Measurements from ENCODE around the gene REV3L.
"Not testable (repeated sequence)": the region's sequence is repeated elsewhere in the genome, so short reads cannot be mapped to it uniquely, and the experiment has no call there.

REV3L gene

GRCh38 chr6:111490067-111490466 is 7.0 kb upstream of the REV3L start:
- no peak for FAIRE-seq

GRCh38 chr6:111487661-111488060 is 4.6 kb upstream of the REV3L start:
- no peak for FAIRE-seq

GRCh38 chr6:111486921-111487320 is 3.9 kb upstream of the REV3L start:
- no peak for FAIRE-seq

DNA sequence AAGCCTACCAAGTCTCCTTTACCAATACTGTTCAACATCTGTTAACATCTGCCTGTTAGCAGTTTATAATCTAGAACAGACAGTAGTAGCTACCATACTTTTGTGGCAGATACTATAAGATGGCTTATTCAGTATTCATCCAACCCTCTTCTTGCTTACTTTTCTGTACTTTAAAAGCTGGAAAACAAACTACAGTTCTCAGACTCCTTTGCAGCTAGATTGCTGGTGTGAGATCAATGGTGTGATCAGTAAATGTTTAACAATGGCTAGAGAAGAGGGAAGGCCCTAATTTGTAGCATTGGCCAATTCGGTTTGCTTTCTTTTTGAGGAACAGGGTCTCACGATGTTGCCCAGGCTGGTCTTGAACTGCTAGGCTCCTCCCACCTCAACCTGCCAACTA is 3.5 kb upstream of the REV3L start:
- no peak for FAIRE-seq

GRCh38 chr6:111485342-111485741 is 2.3 kb upstream of the REV3L start:
- FAIRE-seq, result peak; percentile 38

- FAIRE-seq, result no peak
These were observed 1.6 kb upstream of the REV3L start for GRCh38 chr6:111484633-111484930.

GRCh38 chr6:111483736-111484632 is 966 bp upstream of the REV3L start:
- no peak for FAIRE-seq

GRCh38 chr6:111482188-111482958 is 645 bp downstream of the REV3L start:
- FAIRE-seq, result no peak

- FAIRE-seq, result no peak
These were observed 1.2 kb downstream of the REV3L start for GRCh38 chr6:111481836-111482187.

GRCh38 chr6:111480988-111481822 is 1.8 kb downstream of the REV3L start:
- peak; percentile 85 for FAIRE-seq

- no peak for FAIRE-seq
These were observed 4.3 kb downstream of the REV3L start for GRCh38 chr6:111478749-111479148.

DNA sequence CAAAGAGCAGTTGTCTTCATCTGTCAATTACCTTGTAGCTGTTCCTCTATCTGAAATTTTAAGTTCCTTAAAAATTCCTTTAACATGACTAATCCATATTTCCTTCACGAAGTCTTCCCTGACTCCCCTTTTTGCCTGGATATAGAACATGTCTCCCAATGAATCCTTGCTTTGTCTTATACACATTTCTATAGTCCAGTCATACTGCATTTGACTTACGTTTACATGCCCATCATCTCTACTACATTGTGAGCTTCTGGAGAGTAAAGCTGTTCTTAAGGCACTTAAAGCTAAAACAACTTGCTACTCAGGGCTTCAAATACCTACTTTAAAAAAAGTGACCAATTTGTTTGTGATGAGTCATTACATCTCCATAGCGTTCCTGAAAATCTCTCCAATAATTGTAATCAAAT is 4.9 kb downstream of the REV3L start:
- FAIRE-seq, result no peak

GRCh38 chr6:111477481-111477938 is 5.5 kb downstream of the REV3L start:
- FAIRE-seq, result no peak

DNA sequence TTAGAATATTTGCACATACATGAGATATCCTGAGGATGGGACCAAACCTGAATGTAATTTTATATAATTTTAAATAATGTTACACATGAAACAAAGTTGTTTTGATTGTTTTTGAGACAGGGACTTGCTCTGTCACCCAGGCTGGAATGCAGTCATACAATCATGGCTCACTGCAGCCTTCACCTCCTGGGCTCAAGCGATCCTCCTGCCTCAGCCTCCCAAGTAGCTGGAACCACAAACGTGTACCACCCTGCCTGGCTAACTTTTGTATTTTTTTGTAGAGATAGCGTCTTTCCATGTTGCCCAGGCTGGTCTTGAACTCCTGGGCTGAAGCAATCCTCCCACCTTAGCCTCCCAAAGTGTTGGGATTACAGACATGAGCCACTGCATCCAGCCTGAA is 7.0 kb downstream of the REV3L start:
- FAIRE-seq, result not testable (repeated sequence)

DNA sequence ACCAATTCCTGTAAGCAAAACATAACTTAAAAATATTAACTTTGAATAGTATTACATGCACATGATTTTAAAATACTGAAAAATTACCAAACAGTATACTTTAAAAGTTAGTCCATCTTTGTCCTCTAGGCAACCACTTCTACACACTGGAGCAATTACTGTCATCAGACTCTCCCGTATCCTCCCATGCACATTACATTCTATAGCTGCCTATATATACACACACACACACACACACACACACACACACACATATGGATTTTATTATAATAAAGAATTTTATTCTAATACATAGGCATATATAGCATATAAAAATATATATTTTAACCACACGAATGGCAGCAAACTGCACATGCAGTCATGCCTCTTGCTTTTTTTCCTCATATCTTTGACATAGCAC is 8.2 kb downstream of the REV3L start:
- no peak for FAIRE-seq

DNA sequence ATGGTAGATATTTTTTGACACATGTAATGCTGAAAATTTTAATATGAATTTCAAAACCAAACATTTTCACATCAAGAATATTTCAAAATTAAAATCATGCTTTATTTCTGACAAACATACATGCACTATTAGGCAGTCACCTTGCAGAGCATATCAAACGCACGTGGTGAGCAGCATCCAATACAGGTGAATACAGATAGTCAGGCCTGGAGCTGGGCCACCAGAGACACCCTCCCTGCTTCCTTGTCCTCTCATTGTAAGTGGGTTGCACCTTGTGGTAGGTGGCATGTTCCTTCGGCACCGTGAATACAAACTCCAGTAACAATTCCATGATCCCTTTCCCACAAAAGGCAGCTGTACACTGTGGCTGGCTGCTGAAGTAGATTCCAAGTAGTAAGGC is 8.9 kb downstream of the REV3L start:
- no peak for FAIRE-seq

DNA sequence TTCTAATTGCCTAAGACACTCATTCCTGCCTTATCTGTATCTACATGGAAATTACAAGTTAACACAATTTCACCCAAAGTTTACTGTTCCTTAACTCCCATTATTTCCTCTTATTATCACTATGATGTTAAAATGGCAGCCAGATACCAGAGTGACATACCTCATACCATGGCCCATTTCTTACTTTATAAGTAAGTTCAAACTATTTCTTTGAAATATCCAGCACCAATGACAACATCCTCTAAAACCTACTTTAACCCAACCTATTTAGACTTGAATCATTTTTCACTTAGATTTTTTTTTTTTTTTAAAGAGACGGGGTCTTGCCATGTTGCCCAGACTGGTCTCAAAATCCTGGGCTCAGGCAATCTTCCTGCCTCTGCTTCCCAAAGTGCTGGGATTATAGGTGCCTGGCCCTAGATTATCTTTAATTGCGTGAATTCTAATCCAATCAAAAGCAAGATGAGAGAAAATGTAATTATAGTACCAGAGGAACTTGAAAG is 10.0 kb downstream of the REV3L start:
- FAIRE-seq, result no peak

DNA sequence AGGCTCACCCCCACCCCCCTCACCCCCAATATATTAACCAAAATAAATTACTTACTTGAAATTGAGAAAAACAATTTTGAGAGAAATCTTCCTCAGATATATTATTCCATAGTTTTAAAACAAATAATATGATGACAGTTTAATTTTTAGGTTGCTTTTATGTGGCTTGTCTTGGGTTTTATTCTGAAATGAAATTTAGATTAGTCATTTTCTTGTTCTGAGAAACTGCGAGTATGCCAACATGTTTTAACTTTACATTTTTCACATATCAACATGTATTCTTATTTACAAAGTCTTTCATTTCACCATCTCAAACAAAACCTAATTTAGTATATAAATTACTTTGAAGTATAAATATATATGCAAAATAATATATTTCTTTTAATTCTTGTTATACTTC is 11.1 kb downstream of the REV3L start:
- peak; percentile 43 for FAIRE-seq

GRCh38 chr6:111471533-111471932 is 11.5 kb downstream of the REV3L start:
- FAIRE-seq, result no peak

GRCh38 chr6:111470991-111471390 is 12.0 kb downstream of the REV3L start:
- no peak for FAIRE-seq

DNA sequence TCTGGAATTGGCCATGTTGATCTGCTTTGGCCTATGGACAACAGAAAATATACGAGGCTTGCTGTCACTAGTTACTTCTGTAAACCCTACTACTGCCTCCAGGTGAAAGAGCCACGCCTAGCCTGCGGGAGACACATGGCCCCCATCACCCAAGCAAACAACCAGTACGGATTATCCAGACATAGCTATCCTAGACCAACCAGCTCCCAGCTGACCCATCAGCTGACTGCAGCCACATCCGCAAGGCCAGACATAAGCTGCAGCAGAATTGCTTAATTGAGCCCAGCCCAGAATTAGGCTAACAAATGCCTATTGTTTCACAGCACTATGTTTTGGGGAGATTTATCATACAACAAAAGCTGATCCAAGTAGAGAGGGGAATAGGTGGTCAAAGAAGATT is 13.5 kb downstream of the REV3L start:
- no peak for FAIRE-seq

GRCh38 chr6:111468329-111469012 is 14.5 kb downstream of the REV3L start:
- FAIRE-seq, result no peak

DNA sequence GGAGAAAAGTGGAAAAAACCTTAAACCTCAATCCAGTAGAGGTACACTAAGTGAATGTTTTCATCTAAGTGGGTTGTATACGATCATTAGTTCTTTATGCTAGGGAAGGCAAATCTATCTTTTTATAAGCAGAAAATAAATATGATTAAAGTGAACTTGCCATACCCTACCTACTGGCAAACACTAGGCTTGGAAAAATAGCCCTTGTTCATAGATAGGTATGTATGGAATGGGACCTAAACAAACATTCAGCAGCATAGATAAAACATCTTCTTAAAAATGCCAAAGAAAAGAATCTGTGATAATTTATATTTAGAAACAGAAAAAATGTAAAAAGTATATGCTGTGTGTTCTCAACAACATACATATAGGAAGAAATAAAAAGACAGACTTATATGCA is 18.8 kb downstream of the REV3L start:
- no peak for FAIRE-seq

Measured in islet of Langerhans (tissue), 1 donor.